SK-N-MC (cell line): Measurements from ENCODE around the gene CHN1.

Experiments
- EZH2 ChIP-seq: fragments of 200-600 bp; sonication (generic); IDR thresholded peaks from one replicate; pipeline ENCODE4 v1.6.1; 2017; ENCODE audit warnings: antibody characterized with exemption
- FOXP2 ChIP-seq: optimal IDR thresholded peaks from 2 replicates; pipeline ENCODE3; 2011; ENCODE audit warnings: mild to moderate bottlenecking, moderate library complexity; ENCODE audit not compliant: insufficient read depth; ENCODE audit errors: extremely low read length, control extremely low read depth
- POLR2AphosphoS5 ChIP-seq: IDR thresholded peaks from 2 replicates; pipeline ENCODE4 v1.6.1; 2012; ENCODE audit warnings: mild to moderate bottlenecking, low read depth, low read length, borderline replicate concordance

GRCh38 chr2:174859563-174860169 lies 145.5 kb downstream of the CHN1 start:
- TF ChIP-seq EZH2, result no peak
- no peak for TF ChIP-seq FOXP2
- no peak for TF ChIP-seq POLR2AphosphoS5
